ENCODE measurements around the gene IKZF2.

Gene IKZF2

GRCh38 chr2:212953170-212953920 is 198.1 kb downstream of the IKZF2 start:
- DNase-seq, result no peak

GRCh38 chr2:212949786-212950185 is 201.6 kb downstream of the IKZF2 start:
- DNase-seq, result no peak
